ENCODE results near the gene PHC2.

PHC2 gene

GRCh38 chr1:33306653-33307493, 124.0 kb downstream of the PHC2 start:
- no peak for DNase-seq (ENCODE audit: insufficient read length, low spot score)
- no peak for FAIRE-seq
- TF ChIP-seq CTCF (IDR thresholded peaks at IDR 0.05; ENCODE audit: insufficient read depth, missing control alignments): no peak

- no peak for DNase-seq (ENCODE audit: insufficient read length, low spot score)
- no peak for FAIRE-seq
- TF ChIP-seq CTCF (IDR thresholded peaks at IDR 0.05; ENCODE audit: insufficient read depth, missing control alignments): no peak
These were observed 124.9 kb downstream of the PHC2 start for GRCh38 chr1:33305816-33306652.

- FAIRE-seq (no peak), DNase-seq (ENCODE audit: insufficient read length, low spot score) (no peak)
- no peak for TF ChIP-seq CTCF (IDR thresholded peaks at IDR 0.05; ENCODE audit: insufficient read depth, missing control alignments)
These were observed 125.9 kb downstream of the PHC2 start for GRCh38 chr1:33305016-33305415.

GRCh38 chr1:33302325-33302724, 128.6 kb downstream of the PHC2 start:
- no peak for TF ChIP-seq CTCF (IDR thresholded peaks at IDR 0.05; ENCODE audit: insufficient read depth, missing control alignments)
- no peak for FAIRE-seq
- no peak for DNase-seq (ENCODE audit: insufficient read length, low spot score)

GRCh38 chr1:33301273-33301984, 129.5 kb downstream of the PHC2 start:
- no peak for FAIRE-seq
- no peak for TF ChIP-seq CTCF (IDR thresholded peaks at IDR 0.05; ENCODE audit: insufficient read depth, missing control alignments)
- no peak for DNase-seq (ENCODE audit: insufficient read length, low spot score)

GRCh38 chr1:33300673-33301072, 130.2 kb downstream of the PHC2 start:
- no peak for TF ChIP-seq CTCF (IDR thresholded peaks at IDR 0.05; ENCODE audit: insufficient read depth, missing control alignments)
- DNase-seq (ENCODE audit: insufficient read length, low spot score) (no peak), FAIRE-seq (no peak)

Data from D721Med (cell line).